OCI-LY7 (cell line): ENCODE measurements around the gene CTBS. TPM values are rescaled to one million over a fixed set of nuclear protein-coding genes. Genes with fewer than 3 reads are reported as not detected.

Experiments
- BruUV-seq: library from RNA; stranded (reverse); fragments of 400-500 nt; replicated peaks from 2 replicates; lab custom pipeline; 2021; lab: Mats Ljungman, UMichigan
- CTCF ChIA-PET: fragments of 300-600 bp; sonication (Branson Sonifier 250); formaldehyde crosslinking; loops from one replicate; lab custom pipeline; 2022; ENCODE audit warnings: antibody characterized with exemption; ENCODE audit not compliant: unreplicated experiment; lab: Charles Lee
- POLR2A ChIA-PET: fragments of 300-600 bp; sonication (Branson Sonifier 250); formaldehyde crosslinking; loops from one replicate; lab custom pipeline; 2022; ENCODE audit warnings: antibody characterized with exemption; lab: Charles Lee
- DNase-seq: peaks from one replicate; pipeline ENCODE4 v3.0.0-alpha.2; 2015; ENCODE audit warnings: low spot score
- H2AFZ ChIP-seq: fragments of 200-600 bp; sonication (generic), shearing (Covaris generic); 2 replicates; pipeline ENCODE4 v1.6.1; 2014; ENCODE audit warnings: mild to moderate bottlenecking, antibody characterized with exemption, low read length, moderate library complexity
- H3K27ac ChIP-seq: fragments of 200-600 bp; sonication (generic); 2 replicates; pipeline ENCODE4 v1.5.1; 2014; ENCODE audit warnings: mixed run types, low read depth, mild to moderate bottlenecking, moderate library complexity, low read length, inconsistent platforms; ENCODE audit not compliant: poor library complexity, severe bottlenecking
- H3K36me3 ChIP-seq: fragments of 200-600 bp; sonication (generic); 2 replicates; pipeline ENCODE4 v1.6.1; 2014; ENCODE audit warnings: mild to moderate bottlenecking, antibody characterized with exemption, low read length, moderate library complexity, mixed read lengths; ENCODE audit not compliant: insufficient read depth
- H3K4me1 ChIP-seq: fragments of 200-600 bp; sonication (generic); 2 replicates; pipeline ENCODE4 v1.5.1; 2014; ENCODE audit warnings: mild to moderate bottlenecking, low read length; ENCODE audit not compliant: insufficient read depth, poor library complexity, severe bottlenecking
- H3K4me2 ChIP-seq: fragments of 200-600 bp; sonication (generic); 2 replicates; pipeline ENCODE4 v1.6.1; 2014; ENCODE audit warnings: mild to moderate bottlenecking, low read length
- H3K4me3 ChIP-seq: fragments of 200-600 bp; sonication (generic); 2 replicates; pipeline ENCODE4 v1.5.1; 2014; ENCODE audit warnings: mild to moderate bottlenecking, low read depth, low read length; ENCODE audit not compliant: poor library complexity, severe bottlenecking
- H3K79me2 ChIP-seq: fragments of 200-600 bp; sonication (generic); 2 replicates; pipeline ENCODE4 v1.6.1; 2016; ENCODE audit warnings: low read depth, mild to moderate bottlenecking, low read length, moderate library complexity, mixed read lengths; ENCODE audit not compliant: insufficient read depth
- H3K9me2 ChIP-seq: fragments of 200-600 bp; sonication (generic); 2 replicates; pipeline ENCODE4 v1.6.1; 2016; ENCODE audit warnings: mild to moderate bottlenecking, low read length, mixed read lengths; ENCODE audit not compliant: insufficient read depth
- H3K9me3 ChIP-seq: fragments of 200-600 bp; sonication (generic); 2 replicates; pipeline ENCODE4 v1.6.1; 2014; ENCODE audit warnings: mild to moderate bottlenecking, mixed run types, low read length, mixed read lengths
- H4K20me1 ChIP-seq: fragments of 200-600 bp; sonication (generic); 2 replicates; pipeline ENCODE4 v1.6.1; 2014; ENCODE audit warnings: mild to moderate bottlenecking, antibody characterized with exemption, low read length, moderate library complexity, mixed read lengths; ENCODE audit not compliant: insufficient read depth
- CTCF ChIP-seq: fragments of 200-600 bp; sonication (generic); conservative IDR thresholded peaks from 2 replicates; pipeline ENCODE4 v1.5.1; 2014; ENCODE audit warnings: mild to moderate bottlenecking, antibody characterized with exemption, low read length, moderate library complexity, mixed read lengths
- EZH2phosphoT487 ChIP-seq: fragments of 200-600 bp; sonication (generic); IDR thresholded peaks from 2 replicates; pipeline ENCODE4 v1.6.1; 2018; ENCODE audit warnings: low read depth, borderline replicate concordance, mild to moderate bottlenecking, mixed run types, antibody characterized with exemption, low read length, moderate library complexity, mixed read lengths
- intact Hi-C: fragments of 100-400 bp; cut with micrococcal nuclease; formaldehyde crosslinking; loops from one replicate; pipeline ENCODE4 v1.10.0; 2022; ENCODE audit not compliant: unreplicated experiment
- total RNA-seq, 2 experiments: library from RNA; depleted of rRNA in 1 of 2; stranded (reverse); fragments of >200 nt in 1 of 2; shearing (Covaris generic) in 1 of 2; gene quantifications; 2 replicates each; pipeline ENCODE4 v1.2.3, GENCODE V29; 2014 to 2022

CTBS gene
- total RNA-seq, 2 experiments from 2014 or later: 4.5 to 9.3 TPM

GRCh38 chr1:84524590-84524989, 49.6 kb downstream of the CTBS start:
- Histone ChIP-seq H3K9me3 (no peaks in the 10 kb centered on the region), H3K36me3 (no peaks in the 10 kb centered on the region), H3K4me3 (no peak overlapping the region), H3K9me2 (no peaks in the 10 kb centered on the region), H4K20me1 (no peaks in the 10 kb centered on the region; the same call in 1 of the 2 replicates), H2AFZ (no peak overlapping the region), H3K4me2 (no peak overlapping the region), H3K79me2 (no peaks in the 10 kb centered on the region), H3K4me1 (no peaks in the 10 kb centered on the region), H3K27ac (no peak overlapping the region)
- TF ChIP-seq EZH2phosphoT487: no peak
- TF ChIP-seq CTCF: no peak
- POLR2A ChIA-PET: interaction anchor here (0.7 to 0.9 kb wide), 2 partner anchors 8 to 18 kb away, joined by 3 read pairs; partner anchors contain the start of genes GNG5 and SPATA1
- BruUV-seq: no TSS peak
- intact Hi-C loops: no loop called here
- DNase-seq: no peak
- CTCF ChIA-PET: no interaction called here

- ChIA-PET CTCF (no interaction called here), POLR2A (interaction anchor here (0.7 kb wide), 1 partner anchor 395 kb away, joined by 3 read pairs; no protein-coding TSS in a partner anchor)
- peaks cover 12% of the 10 kb centered on the region for H3K9me3 ChIP-seq
These were observed 63.6 kb downstream of the CTBS start for GRCh38 chr1:84510668-84511067.

More at GRCh38 chr1:84510668-84511067, 63.6 kb downstream of the CTBS start:
- no peak for DNase-seq
- no TSS peak for BruUV-seq
- Histone ChIP-seq H2AFZ (no peak overlapping the region), H3K79me2 (peaks cover 14% of the 10 kb centered on the region; the same call in 1 of the 2 replicates), H3K27ac (no peak overlapping the region), H3K9me2 (no peaks in the 10 kb centered on the region), H3K4me1 (peaks cover 12% of the 10 kb centered on the region), H3K4me3 (no peak overlapping the region), H4K20me1 (no peaks in the 10 kb centered on the region), H3K36me3 (peaks cover 11% of the 10 kb centered on the region), H3K4me2 (no peak overlapping the region)
- TF ChIP-seq EZH2phosphoT487 (no peak), CTCF (no peak)
- intact Hi-C loops: no loop called here
